Esophagus muscularis mucosa (tissue), 3 donors: ENCODE data around the gene ATP10A.

Experiments used
- POLR2A ChIP-seq: fragments of 450-650 bp; IDR thresholded peaks from one replicate; pipeline ENCODE4 v1.6.1; 2017; ENCODE audit warnings: antibody characterized with exemption, moderate library complexity, mild to moderate bottlenecking, low read depth
- POLR2AphosphoS5 ChIP-seq, 2 donors: sonication (generic); formaldehyde crosslinking; IDR thresholded peaks; one replicate each; pipeline ENCODE4 v1.6.1; 2017; ENCODE audit warnings: antibody characterized with exemption in 2 of 2
- TF ChIP-seq, protein P1 (sequence below), 3 experiments: fragments of 200-600 bp in 2 of 3; fragments of 450-650 bp in 1 of 3; sonication (generic) in 2 of 3; IDR thresholded peaks; one replicate each; pipeline ENCODE4 v1.5.1; 2017 to 2019; ENCODE audit warnings: antibody characterized with exemption in 3 of 3, mild to moderate bottlenecking in 2 of 3, moderate library complexity in 1 of 3

DNA sequence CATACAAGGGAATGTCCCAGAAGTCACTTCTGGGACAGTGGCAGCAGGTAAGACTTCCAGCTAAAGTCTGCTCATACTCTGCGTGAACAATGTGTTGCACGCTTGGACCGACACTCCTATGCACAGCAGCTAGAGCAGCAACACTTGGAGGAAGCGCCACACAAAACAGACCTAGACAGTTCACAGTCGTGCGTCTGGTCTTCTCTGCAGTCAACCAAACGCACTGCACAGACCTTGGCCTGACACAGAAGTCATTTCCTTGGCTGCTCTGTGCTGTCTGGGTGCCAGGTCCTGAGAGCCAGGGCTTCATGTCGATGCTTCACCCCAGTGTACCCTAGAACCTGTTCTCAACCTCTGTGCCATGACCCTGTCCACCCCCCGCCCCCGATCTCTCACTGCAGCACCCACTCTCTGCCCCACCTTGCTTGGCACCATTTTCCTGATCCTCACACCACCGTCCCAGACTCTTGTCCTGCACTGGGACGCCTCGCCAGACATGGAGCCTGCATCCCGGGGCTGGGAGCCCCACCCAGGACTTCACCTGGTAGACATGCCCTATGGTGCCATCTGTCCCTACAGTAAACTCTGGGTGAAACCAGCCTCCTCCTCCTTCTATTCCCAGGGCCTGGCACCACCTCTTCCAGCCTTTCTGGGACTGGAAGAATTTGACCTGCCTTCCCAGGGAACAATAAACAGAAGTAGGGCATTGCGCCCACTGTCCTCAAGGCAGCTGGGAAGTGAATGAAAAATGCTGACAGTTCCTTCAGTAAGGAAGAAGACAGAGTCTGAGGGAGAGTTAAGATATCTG, 3.1 kb downstream of the ATP10A start:
- TF ChIP-seq, protein P1, sequence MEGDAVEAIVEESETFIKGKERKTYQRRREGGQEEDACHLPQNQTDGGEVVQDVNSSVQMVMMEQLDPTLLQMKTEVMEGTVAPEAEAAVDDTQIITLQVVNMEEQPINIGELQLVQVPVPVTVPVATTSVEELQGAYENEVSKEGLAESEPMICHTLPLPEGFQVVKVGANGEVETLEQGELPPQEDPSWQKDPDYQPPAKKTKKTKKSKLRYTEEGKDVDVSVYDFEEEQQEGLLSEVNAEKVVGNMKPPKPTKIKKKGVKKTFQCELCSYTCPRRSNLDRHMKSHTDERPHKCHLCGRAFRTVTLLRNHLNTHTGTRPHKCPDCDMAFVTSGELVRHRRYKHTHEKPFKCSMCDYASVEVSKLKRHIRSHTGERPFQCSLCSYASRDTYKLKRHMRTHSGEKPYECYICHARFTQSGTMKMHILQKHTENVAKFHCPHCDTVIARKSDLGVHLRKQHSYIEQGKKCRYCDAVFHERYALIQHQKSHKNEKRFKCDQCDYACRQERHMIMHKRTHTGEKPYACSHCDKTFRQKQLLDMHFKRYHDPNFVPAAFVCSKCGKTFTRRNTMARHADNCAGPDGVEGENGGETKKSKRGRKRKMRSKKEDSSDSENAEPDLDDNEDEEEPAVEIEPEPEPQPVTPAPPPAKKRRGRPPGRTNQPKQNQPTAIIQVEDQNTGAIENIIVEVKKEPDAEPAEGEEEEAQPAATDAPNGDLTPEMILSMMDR (IDR thresholded peaks at IDR 0.05), result no peak
- no peak for TF ChIP-seq POLR2A
- peak; percentile 62 to 81 for TF ChIP-seq POLR2AphosphoS5 (IDR thresholded peaks at IDR 0.05)
